Right ventricle myocardium superior (tissue), 1 donor: ENCODE measurements around the gene PURA. TPM values are rescaled to one million over a fixed set of nuclear protein-coding genes. Genes with fewer than 3 reads are reported as not detected.

ENCODE experiments used
- ATAC-seq: fragments of 200-7000 bp; cut with Tn5 transposase; one replicate; pipeline ENCODE4 v1.9.1; 2020; ENCODE audit warnings: mild to moderate bottlenecking; ENCODE audit not compliant: poor library complexity
- DNase-seq: peaks from one replicate; pipeline ENCODE4 v3.0.0-alpha.2; 2020
- intact Hi-C: fragments of 100-400 bp; cut with DNase I; formaldehyde crosslinking; loops from one replicate; pipeline ENCODE4 v1.11.2; 2022
- total RNA-seq: library from RNA; stranded (reverse); fragmentation: NEBNext Ultra II Directional; extraction: Animal tissue kit (Norgen Biotek cat#: 25700); gene quantifications from one replicate; pipeline ENCODE4 v1.2.1, GENCODE V29; 2021
- donor health status: DM: no; HTN: yes; CAD: no; lungs with severe emphysema.

Gene PURA
- total RNA-seq, 1 donor from 2014 or later: 22.2 TPM

DNA sequence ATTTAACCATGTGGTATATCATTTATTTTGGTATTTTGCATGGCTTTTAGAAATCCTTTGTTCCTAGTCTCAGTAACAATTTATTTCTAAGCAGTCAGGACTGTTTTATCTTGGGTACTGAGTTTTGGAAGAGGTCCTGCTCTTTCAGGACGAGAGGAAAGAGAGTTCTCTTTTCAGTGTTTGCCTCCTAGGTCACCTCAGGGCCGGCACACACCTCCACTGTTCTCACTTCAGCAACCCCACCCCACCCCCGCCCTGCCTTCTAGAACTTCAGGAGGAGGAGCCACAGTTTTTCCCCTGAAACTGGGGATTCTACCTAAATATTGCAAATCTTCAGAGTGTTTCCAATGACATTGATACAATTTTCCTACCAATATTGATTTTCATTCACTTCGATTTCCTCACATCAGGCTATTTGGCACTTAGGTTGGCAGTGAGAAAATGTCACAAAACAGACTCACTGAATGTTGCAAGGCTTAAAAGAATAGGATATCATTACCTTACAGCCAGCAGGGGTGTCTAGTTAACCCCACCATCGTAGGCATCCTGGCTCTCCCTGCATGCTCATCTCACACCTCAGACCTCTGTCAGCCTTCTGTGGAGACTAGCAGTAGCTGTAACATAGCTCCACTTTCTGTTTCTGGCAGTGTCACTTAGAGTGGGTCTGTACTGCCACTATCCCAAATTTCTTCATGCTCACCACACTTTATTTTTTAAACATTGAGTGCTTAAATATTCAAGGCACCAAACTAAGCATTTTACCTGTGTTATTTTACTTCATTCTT lies 17.2 kb downstream of the PURA start:
- intact Hi-C loops: no loop called here
- DNase-seq: no peak
- ATAC-seq: no peak

DNA sequence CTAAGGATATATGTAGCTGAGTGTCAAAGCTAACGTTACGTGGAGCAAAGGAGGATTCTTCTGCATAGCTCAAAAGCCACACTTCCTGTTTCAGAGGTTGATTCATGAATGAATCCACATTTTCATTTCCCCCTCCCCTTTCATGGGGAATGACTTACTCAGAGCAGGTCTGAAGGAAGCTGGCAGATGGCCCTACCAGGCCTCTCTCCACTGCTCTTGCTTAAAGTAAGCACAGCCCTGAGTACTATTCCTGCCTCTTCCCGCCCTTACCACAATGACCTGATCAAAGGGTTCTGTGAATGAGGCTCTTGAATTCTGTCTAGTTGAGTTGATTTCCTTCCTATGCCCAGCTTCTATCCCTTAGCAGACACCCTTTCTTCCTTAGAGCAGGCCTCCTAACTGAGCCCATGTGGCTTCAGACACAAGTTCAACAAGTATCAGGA lies 18.1 kb downstream of the PURA start:
- ATAC-seq (peak; percentile 68), DNase-seq (no peak)
- intact Hi-C loops: no loop called here

DNA sequence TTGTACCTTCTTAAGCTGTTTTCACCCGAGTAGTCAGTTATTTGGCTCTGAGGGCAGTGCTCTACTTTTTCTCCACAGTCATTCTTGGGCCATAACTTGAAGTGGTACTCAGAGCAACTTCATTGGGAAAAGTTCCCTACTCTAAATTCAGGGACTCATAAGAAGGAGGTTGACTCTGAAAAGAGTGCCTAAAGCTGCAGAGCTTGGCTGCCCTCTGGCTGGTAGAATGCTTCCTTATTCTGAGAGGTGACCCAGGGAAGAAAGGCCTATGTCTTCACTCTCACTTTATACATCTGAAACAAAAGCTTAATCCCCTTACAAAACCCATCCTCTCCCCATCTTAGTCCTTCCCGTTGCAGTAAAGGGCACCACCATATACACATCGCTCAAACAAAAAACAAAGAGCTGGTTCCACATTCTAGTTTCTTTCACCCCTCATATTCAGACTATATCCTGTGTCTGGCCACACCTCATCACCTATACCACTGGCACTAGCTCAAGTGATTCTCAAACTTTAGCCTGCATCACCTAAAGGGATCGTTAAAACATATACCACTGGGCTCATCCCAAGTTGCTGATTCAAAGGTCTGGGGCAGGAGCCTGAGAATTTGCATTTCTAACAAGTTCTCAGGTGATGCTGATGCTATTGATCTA lies 19.7 kb downstream of the PURA start:
- DNase-seq: no peak
- ATAC-seq: no peak
- intact Hi-C loops: no loop called here

DNA sequence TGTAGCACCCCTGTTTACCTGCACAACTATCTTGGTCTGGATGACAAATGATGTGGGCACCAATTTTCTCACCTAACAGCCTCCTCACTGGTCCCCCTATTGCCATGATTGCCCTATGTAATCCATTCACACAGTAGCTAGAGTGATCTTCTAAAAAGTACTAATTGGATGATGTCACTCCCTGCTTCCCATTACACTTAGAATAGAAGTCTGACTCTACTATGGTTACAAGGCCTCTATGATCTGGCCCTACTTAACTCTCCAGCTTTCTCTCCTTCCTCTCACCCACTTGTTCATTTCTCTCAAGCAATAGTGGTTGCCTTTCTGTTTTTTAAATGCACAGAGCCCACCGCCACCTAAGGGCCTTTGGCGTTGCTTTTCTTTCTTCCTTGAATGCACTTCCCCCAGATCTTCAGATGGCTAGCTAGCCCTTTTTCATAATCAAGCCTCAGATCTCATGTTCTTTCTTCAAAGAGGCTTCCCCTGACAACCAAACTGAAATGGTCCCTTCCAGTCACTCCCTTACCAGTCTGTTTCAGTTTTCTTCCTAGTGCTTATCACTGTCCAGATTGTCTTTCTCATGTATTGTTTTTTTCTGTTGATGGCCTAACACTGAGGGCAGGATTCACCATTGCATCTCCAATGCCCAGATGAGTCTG lies 20.5 kb downstream of the PURA start:
- intact Hi-C loops: no loop called here
- DNase-seq (no peak), ATAC-seq (no peak)

DNA sequence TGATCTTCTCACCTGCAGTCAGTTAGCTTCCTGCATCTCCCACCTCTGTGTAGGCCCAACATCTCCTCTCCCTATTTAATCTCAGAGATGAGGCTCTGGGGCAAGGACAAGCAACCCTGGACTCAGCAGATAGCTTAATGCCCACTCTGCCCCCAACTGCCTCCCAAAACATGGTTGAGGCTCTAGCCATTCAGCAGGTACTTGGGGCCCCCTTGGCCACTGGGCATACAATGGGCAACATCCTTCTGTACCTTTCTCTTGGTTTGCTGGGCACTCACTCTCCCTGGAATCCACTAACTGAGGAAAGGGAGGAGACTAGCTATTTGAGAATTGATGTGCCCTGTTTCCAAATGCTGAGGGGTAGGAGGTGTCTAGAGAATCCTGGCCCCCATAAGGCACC lies 21.2 kb downstream of the PURA start:
- no peak for DNase-seq
- intact Hi-C loops: no loop called here
- ATAC-seq: no peak

DNA sequence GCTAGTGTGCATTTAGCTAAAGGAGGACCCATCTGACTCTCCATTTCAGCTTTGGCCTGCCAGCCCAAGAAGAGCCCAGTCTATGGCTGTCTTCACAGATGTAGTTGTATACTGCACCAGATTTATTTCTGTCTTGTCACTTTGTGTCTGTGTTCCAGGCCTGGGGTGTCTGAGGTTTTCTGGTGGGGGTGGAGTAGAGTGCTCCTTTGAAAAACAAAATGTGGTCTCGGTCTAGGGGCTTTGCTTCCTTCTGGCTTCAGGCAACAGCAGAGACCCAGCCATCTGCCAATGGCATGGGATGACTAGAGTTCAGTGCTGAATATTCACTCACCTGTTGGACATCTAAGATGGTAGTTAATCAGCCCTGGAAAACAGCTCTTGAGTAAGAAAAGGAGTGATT lies 22.7 kb downstream of the PURA start:
- DNase-seq (no peak), ATAC-seq (no peak)
- intact Hi-C loops: no loop called here

DNA sequence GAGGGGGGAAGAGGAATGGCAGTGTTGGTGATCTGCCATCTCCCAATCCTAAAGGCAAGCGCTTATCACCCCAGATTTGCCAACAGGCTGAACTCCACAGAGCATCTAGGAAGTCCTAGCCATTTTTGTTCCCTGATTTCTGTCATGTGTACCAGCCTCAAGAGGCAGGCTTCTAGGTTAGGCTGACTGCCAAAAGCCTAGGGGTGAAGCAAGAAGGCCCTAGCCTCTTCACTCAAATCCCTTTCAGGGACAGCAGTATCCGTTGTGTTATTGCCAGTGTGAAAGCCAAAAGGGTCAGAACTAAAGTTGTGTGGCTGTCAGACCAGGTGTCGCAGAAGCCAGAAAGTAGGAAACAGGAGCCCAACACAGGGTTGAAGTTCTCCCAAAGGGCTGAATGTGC lies 26.5 kb downstream of the PURA start:
- intact Hi-C loops: loop anchor here (10.0 kb wide), 1 partner anchor 356 kb away; no protein-coding TSS in a partner anchor
- DNase-seq (no peak), ATAC-seq (peak; percentile 83)

DNA sequence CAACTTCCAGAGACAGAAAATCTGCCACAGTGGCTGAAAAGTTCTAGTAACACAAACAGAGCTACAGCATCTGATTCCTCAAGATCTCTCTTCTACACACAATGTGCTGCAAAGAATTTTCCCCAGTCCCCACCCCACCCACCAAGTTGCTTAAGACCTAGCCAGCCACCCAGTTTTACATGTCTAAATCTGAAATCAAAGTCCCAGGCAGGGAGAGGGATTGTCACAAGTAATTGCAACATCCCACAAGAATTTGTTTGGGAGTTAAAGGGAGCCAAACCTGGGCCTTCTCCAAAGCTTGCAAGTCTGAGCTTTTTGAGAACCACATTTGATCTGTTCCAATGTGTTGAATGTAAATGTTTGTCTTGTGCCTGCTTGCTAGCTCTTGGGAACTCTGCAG lies 27.3 kb downstream of the PURA start:
- intact Hi-C loops: loop anchor here (10.0 kb wide), 1 partner anchor 356 kb away; no protein-coding TSS in a partner anchor
- DNase-seq (no peak), ATAC-seq (no peak)

DNA sequence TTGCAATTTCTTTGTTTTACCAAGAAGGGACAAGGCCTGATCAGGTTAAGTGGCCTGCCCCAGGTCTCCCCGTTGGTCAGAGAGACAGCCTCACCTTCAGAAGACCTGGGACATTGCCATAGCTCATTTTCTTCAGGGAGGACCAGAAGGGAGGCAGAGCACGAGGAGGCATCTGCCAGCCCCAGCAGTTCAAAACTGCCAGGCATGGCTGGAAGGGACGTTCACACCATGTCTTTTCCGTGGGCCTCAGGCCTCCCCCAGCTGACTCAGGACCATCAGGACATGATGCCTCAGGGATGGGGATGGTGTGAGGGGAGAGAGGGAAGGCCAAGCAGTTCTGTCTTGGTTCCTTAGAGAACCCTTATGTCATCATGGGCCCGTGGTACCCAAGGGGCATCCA lies 28.3 kb downstream of the PURA start:
- no peak for ATAC-seq
- intact Hi-C loops: loop anchor here (10.0 kb wide), 1 partner anchor 357 kb away; no protein-coding TSS in a partner anchor

DNA sequence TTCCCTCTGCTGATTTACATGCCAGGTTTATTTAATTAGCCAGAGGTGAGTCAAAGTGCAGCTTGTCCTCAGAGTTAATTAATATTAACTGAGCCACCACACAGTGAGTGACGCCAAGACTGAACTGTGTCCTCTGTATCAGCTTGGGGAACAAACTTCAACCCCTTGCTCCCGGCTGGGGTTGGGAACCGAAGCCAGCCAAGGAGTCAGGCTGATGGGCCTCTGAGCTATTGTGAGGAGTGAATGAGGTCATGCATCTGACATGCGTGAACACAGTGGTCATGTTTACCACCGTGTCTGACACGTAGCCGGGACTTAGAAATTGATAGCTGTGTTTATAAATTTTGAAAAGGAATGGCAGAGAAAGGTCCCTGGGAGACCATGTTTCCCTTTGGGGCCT lies 28.9 kb downstream of the PURA start:
- ATAC-seq (no peak), DNase-seq (no peak)
- intact Hi-C loops: loop anchor here (10.0 kb wide), 1 partner anchor 358 kb away; no protein-coding TSS in a partner anchor

More for the DNA sequence above, 28.3 kb downstream of the PURA start:
- no peak for DNase-seq

DNA sequence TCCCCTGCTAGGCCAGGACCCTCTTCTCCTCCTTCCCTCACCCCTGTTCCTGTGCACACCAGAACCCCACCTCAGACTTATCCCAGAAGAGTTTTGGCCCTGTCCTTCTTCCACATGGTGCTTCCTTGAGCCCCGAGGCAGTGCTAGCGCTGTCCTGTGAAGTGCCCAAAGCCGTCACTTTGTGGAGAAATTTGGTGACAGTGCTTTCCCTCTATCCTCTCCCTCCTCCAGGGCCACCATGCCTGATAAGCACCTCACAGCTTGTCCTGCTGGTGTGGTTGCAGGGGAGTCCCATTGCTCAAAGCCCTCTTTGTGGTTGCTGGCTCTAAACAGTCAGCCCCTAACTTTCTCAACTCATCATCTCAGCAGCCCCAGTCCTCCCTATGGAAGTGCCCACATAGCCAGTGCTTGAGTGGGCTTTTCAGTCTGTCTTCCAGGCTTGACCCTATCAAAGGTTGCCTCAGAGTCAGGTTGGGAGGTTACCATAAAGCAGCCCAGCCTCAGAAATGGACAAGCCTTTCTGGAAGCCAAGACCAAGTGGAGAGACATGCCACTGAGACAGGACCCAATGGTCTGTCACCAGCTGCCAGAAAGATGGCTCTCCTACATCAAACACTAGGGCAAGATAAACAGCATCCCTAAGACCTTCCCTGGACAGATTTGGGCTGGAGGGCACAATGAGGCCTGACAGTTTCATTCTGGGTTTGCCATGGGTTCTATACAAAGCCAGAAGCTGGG lies 29.8 kb downstream of the PURA start:
- DNase-seq (no peak), ATAC-seq (no peak)
- intact Hi-C loops: loop anchor here (10.0 kb wide), 1 partner anchor 359 kb away; no protein-coding TSS in a partner anchor

DNA sequence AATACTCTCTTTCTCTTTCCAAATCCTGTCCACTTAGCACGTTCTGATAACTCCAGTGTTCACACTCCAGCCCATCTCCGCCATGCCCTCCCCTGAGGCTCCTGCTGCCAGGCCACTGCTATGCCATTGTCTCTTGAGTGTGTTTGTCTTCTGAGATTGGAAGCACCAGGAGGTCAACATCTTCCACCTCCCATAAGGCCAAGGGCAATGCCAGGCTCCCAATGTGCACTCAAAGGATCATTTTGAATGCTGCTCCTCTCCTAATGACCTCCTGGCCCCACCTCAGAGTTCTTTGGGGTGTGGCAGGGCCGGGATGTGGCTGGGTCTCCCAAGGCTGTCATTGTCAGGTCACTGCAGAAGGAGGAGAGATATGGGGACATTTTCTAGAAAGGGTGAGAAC lies 31.3 kb downstream of the PURA start:
- intact Hi-C loops: loop anchor here (10.0 kb wide), 1 partner anchor 360 kb away; no protein-coding TSS in a partner anchor
- ATAC-seq: no peak
- DNase-seq: no peak

DNA sequence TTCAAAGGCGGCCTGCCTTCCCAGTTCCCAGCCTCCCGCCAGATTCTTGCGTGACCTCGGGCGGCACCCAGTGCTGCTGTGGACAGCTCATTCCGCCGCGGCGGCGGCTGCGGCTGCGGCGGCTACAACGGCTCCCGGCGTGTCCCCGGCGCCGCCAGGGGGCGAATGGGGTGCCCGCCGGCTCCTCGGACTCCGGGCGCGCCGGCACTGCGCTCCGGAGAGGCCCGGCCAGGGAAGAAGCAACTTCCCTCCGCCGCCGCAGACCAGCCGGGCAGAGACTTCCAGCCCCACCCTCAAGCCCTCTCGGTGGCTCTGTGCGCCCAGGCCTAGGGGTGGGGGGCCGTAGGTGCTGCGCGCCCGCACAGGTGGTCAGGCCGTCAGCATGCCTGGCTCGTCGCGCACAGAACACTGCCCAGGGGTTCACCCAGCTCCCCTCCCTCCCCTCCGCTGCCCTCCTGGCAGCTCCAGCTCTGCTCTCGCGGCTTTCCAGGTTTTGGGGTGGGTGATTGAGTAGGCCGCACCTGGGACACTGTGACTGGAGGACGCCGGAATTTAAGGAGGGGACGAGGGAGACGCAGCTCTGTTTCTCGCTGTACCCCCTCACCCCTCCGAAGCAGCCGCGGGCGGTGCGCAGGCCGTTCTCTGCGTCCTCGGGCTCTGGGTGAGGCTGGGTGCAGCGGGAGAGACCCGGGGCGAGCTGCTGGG lies 32.1 kb downstream of the PURA start:
- DNase-seq (peak; percentile 87), ATAC-seq (peak; percentile 98)
- intact Hi-C loops: loop anchor here (10.0 kb wide), 1 partner anchor 361 kb away; no protein-coding TSS in a partner anchor

DNA sequence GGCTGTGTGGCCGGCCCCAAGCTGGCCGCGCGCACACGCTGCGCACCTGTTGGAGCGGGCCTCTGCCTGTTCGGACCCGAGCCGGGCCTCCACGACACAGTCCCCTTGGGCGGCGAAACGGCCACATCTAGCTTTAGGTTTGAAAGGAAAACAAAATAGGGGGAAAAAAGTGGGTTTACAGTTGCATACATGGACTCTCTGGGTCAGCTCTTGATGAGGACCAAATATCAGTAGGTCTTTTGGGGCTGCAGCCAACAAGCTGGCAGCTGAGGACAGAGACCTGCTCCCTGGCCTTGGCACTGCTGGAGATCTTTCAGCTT lies 32.6 kb downstream of the PURA start:
- no peak for ATAC-seq
- no peak for DNase-seq
- intact Hi-C loops: loop anchor here (10.0 kb wide), 1 partner anchor 362 kb away; no protein-coding TSS in a partner anchor

DNA sequence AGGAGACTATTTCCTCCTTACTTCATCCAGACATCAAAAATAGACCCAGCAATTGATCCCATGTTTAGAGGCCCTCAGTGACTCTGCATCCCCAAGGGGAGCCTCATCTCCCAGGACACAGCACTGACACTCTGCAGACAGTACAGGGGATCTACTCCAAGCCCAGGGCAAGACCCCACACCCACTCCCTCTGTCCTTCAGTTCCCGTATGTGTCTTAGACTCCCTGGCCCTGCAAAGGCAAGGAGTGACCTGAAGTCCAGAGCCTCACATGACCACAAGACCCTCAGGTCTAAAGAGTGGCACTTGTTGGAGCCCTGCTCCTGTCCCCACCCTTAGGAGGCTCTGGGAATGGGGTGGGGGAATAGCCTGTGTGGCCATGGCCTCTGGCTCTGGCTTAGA lies 33.6 kb downstream of the PURA start:
- DNase-seq (no peak), ATAC-seq (no peak)

DNA sequence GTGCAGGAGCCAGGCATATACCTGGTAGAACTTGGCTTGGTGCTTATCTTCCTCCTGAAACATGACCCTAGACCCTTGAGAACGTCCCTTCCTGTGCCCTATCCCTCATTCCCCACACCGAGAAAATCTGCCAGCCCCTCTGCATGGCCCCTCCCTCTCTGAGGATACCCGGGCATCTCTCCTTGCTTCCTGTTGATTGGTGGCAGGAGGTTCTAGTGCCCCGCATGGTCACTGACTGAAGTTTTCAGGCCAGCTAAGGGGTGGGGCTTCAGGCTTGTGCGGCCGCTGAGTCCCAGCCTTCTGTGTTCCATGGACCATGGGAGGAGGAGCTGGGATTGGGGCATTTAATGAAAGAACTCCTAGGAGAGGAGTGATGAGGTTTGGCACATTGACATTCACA lies 34.6 kb downstream of the PURA start:
- intact Hi-C loops: loop anchor here (10.0 kb wide), 1 partner anchor 364 kb away; no protein-coding TSS in a partner anchor
- DNase-seq (no peak), ATAC-seq (no peak)

More for the DNA sequence above, 33.6 kb downstream of the PURA start:
- intact Hi-C loops: loop anchor here (10.0 kb wide), 1 partner anchor 363 kb away; no protein-coding TSS in a partner anchor

DNA sequence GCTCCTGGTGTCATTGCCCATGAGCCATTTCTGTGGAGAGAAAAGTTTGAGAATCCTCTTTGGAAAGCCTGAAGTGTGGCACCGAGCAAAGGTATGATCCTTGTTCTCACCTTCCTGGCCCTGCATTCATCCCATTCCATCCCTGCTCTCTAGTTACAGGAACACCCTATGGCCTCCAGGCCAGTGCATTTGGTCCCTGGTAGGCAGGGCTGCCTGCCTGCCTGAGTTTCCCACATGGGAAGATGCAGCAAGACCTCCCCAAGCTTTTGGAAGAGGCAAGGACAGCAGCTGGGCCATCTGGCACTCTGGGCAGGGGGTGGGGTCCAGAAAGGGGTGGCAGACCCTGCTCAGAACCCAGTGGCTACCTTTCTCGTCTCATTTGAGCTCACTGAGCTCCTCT lies 36.3 kb downstream of the PURA start:
- DNase-seq (no peak), ATAC-seq (no peak)
- intact Hi-C loops: no loop called here
